ENCODE results near the gene PHETA2. TPM values are rescaled to one million over a fixed set of nuclear protein-coding genes. Genes with fewer than 3 reads are reported as not detected.
"Not testable (repeated sequence)": the region's sequence is repeated elsewhere in the genome, so short reads cannot be mapped to it uniquely, and the experiment has no call there.

The PHETA2 gene
- total and polyA plus RNA-seq, 2 of the 13 experiments (the other 11 are each of a cell fraction or from before 2014, with no cell fraction given) = 0.07 TPM; not detected in 1

- intact Hi-C loops (cut with micrococcal nuclease; ENCODE audit: unreplicated experiment); BruUV-seq (replicated peaks); H3K27me3 ChIP-seq (ENCODE audit: control insufficient read depth in 1 of 2, insufficient read depth in 2 of 2, low read length in 2 of 2); POLR2A ChIA-PET; H3K4me2 ChIP-seq (ENCODE audit: low read depth, low read length); H3K9ac ChIP-seq (ENCODE audit: insufficient read depth, low read depth, low read length); in situ Hi-C loops (cut with HindIII; ENCODE audit: extremely low pct_ligation_motif_present, low pct_unique_long_range_greater_than_20kb); ATAC-seq; H2AFZ ChIP-seq (ENCODE audit: low read length); DNase-seq (ENCODE audit: low spot score); H4K20me1 ChIP-seq (ENCODE audit: insufficient read depth, low read length); H3K79me2 ChIP-seq (ENCODE audit: insufficient read depth, low read length); H3K9me3 ChIP-seq (ENCODE audit: low read length); H3K36me3 ChIP-seq (replicated peaks in 1 of 2; ENCODE audit: control insufficient read depth in 1 of 2, insufficient read depth in 2 of 2, low read length in 2 of 2); CTCF ChIA-PET (ENCODE audit: low intra/inter-chr PET ratio, low total read pairs); H3K4me3 ChIP-seq (replicated peaks in 1 of 3; ENCODE audit: insufficient read depth in 1 of 3, low read depth in 2 of 3, low read length in 3 of 3); FAIRE-seq; H3K27ac ChIP-seq (ENCODE audit: extremely low read length, insufficient read depth, low read length): not testable (repeated sequence)
- no CpG with 5 or more reads among the region's 4 CpGs for WGBS (ENCODE audit: low lambda C conversion rate)
- H3K4me1 ChIP-seq (ENCODE audit: insufficient read depth, low read length) = peaks cover 12% of the 10 kb centered on the region
Observed at GRCh38 chr22:42123529-42123928, 49.5 kb downstream of the PHETA2 start.

- Histone ChIP-seq H4K20me1 (ENCODE audit: insufficient read depth, low read length) (no peaks in the 10 kb centered on the region), H3K79me2 (ENCODE audit: insufficient read depth, low read length) (no peaks in the 10 kb centered on the region), H3K9ac (ENCODE audit: insufficient read depth, low read depth, low read length) (no peak overlapping the region), H3K4me2 (ENCODE audit: low read depth, low read length) (no peak overlapping the region), H3K4me1 (ENCODE audit: insufficient read depth, low read length) (peaks cover 24% of the 10 kb centered on the region), H3K9me3 (ENCODE audit: low read length) (no peaks in the 10 kb centered on the region), H3K27me3 (ENCODE audit: control insufficient read depth in 1 of 2, insufficient read depth in 2 of 2, low read length in 2 of 2) (no peaks in the 10 kb centered on the region), H2AFZ (ENCODE audit: low read length) (no peak overlapping the region), H3K4me3 (replicated peaks in 1 of 3; ENCODE audit: insufficient read depth in 1 of 3, low read depth in 2 of 3, low read length in 3 of 3) (no peak overlapping the region), H3K27ac (ENCODE audit: extremely low read length, insufficient read depth, low read length) (no peak overlapping the region), H3K36me3 (replicated peaks in 1 of 2; ENCODE audit: control insufficient read depth in 1 of 2, insufficient read depth in 2 of 2, low read length in 2 of 2) (no peaks in the 10 kb centered on the region)
- DNase-seq (ENCODE audit: low spot score) (no peak), FAIRE-seq (no peak), ATAC-seq (no peak)
- intact Hi-C loops (cut with micrococcal nuclease; ENCODE audit: unreplicated experiment) = no loop called here
- in situ Hi-C loops (cut with HindIII; ENCODE audit: extremely low pct_ligation_motif_present, low pct_unique_long_range_greater_than_20kb) = no loop called here
- no peak for TF ChIP-seq RNF219 (CRISPR knock-in tag; IDR thresholded peaks at IDR 0.05)
- TF ChIP-seq ZNF205 (CRISPR knock-in tag; IDR thresholded peaks at IDR 0.05) = no peak
- TF ChIP-seq, protein P1, sequence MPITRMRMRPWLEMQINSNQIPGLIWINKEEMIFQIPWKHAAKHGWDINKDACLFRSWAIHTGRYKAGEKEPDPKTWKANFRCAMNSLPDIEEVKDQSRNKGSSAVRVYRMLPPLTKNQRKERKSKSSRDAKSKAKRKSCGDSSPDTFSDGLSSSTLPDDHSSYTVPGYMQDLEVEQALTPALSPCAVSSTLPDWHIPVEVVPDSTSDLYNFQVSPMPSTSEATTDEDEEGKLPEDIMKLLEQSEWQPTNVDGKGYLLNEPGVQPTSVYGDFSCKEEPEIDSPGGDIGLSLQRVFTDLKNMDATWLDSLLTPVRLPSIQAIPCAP (CRISPR knock-in tag; IDR thresholded peaks at IDR 0.05; ENCODE audit: low read depth) = no peak
- TF ChIP-seq SRSF1 (optimal IDR thresholded peaks at IDR 0.05; ENCODE audit: low read depth, low read length) = no peak
- no peak for TF ChIP-seq RBAK (CRISPR knock-in tag; IDR thresholded peaks at IDR 0.05)
- TF ChIP-seq POLR2A (IDR thresholded peaks at IDR 0.05; ENCODE audit: insufficient read depth in 1 of 2, low read depth in 2 of 2, low read length in 2 of 2) = no peak
- TF ChIP-seq FOXJ3 (CRISPR knock-in tag; IDR thresholded peaks at IDR 0.05; ENCODE audit: borderline replicate concordance) = no peak
- TF ChIP-seq, protein P2, sequence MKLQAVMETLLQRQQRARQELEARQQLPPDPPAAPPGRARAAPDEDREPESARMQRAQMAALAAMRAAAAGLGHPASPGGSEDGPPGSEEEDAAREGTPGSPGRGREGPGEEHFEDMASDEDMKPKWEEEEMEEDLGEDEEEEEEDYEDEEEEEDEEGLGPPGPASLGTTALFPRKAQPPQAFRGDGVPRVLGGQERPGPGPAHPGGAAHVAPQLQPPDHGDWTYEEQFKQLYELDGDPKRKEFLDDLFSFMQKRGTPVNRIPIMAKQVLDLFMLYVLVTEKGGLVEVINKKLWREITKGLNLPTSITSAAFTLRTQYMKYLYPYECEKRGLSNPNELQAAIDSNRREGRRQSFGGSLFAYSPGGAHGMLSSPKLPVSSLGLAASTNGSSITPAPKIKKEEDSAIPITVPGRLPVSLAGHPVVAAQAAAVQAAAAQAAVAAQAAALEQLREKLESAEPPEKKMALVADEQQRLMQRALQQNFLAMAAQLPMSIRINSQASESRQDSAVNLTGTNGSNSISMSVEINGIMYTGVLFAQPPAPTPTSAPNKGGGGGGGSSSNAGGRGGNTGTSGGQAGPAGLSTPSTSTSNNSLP (IDR thresholded peaks at IDR 0.05; ENCODE audit: low read depth, low read length) = no peak
- TF ChIP-seq TSC22D2 (CRISPR knock-in tag; IDR thresholded peaks at IDR 0.05; ENCODE audit: borderline replicate concordance) = no peak
- no peak for TF ChIP-seq ZNF572 (CRISPR knock-in tag; IDR thresholded peaks at IDR 0.05)
- TF ChIP-seq DMAP1 (CRISPR knock-in tag; IDR thresholded peaks at IDR 0.05) = no peak
- BruUV-seq (replicated peaks) = no TSS peak
- ChIA-PET CTCF (ENCODE audit: low intra/inter-chr PET ratio, low total read pairs) (no interaction called here), POLR2A (no interaction called here)
- 88% methylated on average over 10 of the region's 16 CpGs for whole genome bisulfite sequencing (ENCODE audit: low lambda C conversion rate)
Observed at GRCh38 chr22:42127606-42128005, 53.6 kb downstream of the PHETA2 start.
